GM21825 (cell line): Measurements from ENCODE around the gene TMEFF2.

ENCODE experiments used
- ATAC-seq: cut with Tn5 transposase; IDR thresholded peaks from one replicate; pipeline ENCODE4 v1.9.1; 2021; ENCODE audit warnings: mild to moderate bottlenecking, moderate library complexity; ENCODE audit not compliant: unreplicated experiment

Gene TMEFF2

GRCh38 chr2:191977754-191978153 is 217.0 kb downstream of the TMEFF2 start:
- no peak for ATAC-seq

GRCh38 chr2:191976436-191976835 is 218.3 kb downstream of the TMEFF2 start:
- ATAC-seq: no peak

GRCh38 chr2:191974676-191975075 is 220.1 kb downstream of the TMEFF2 start:
- no peak for ATAC-seq

GRCh38 chr2:191970867-191971266 is 223.9 kb downstream of the TMEFF2 start:
- ATAC-seq: no peak

- ATAC-seq: no peak
Observed at GRCh38 chr2:191968120-191968519, 226.6 kb downstream of the TMEFF2 start.

- ATAC-seq: no peak
Observed at GRCh38 chr2:191965733-191966132, 229.0 kb downstream of the TMEFF2 start.

GRCh38 chr2:191961556-191961955 is 233.2 kb downstream of the TMEFF2 start:
- ATAC-seq: no peak

- no peak for ATAC-seq
Observed at GRCh38 chr2:191959209-191959608, 235.5 kb downstream of the TMEFF2 start.

- no peak for ATAC-seq
Observed at GRCh38 chr2:191957996-191958860, 236.5 kb downstream of the TMEFF2 start.

- no peak for ATAC-seq
Observed at GRCh38 chr2:191954451-191954850, 240.3 kb downstream of the TMEFF2 start.

- ATAC-seq: no peak
Observed at GRCh38 chr2:191952515-191953270, 242.0 kb downstream of the TMEFF2 start.

- ATAC-seq: no peak
Observed at GRCh38 chr2:191951832-191952231, 242.9 kb downstream of the TMEFF2 start.

- no peak for ATAC-seq
Observed at GRCh38 chr2:191951376-191951775, 243.4 kb downstream of the TMEFF2 start.

GRCh38 chr2:191950132-191950874 is 244.4 kb downstream of the TMEFF2 start:
- no peak for ATAC-seq

- no peak for ATAC-seq
Observed at GRCh38 chr2:191947235-191947634, 247.5 kb downstream of the TMEFF2 start.

- ATAC-seq: no peak
Observed at GRCh38 chr2:191946471-191947182, 248.1 kb downstream of the TMEFF2 start.

GRCh38 chr2:191945623-191946022 is 249.1 kb downstream of the TMEFF2 start:
- ATAC-seq: no peak

GRCh38 chr2:191942739-191943103 is 252.0 kb downstream of the TMEFF2 start:
- ATAC-seq: no peak

GRCh38 chr2:191942090-191942738 is 252.5 kb downstream of the TMEFF2 start:
- ATAC-seq: no peak

GRCh38 chr2:191941376-191941929 is 253.3 kb downstream of the TMEFF2 start:
- ATAC-seq: no peak
